ENCODE measurements around the gene CNRIP1. TPM values are rescaled to one million over a fixed set of nuclear protein-coding genes. Genes with fewer than 3 reads are reported as not detected.

The CNRIP1 gene
- total RNA-seq, 2 experiments from 2014 or later: not detected

DNA sequence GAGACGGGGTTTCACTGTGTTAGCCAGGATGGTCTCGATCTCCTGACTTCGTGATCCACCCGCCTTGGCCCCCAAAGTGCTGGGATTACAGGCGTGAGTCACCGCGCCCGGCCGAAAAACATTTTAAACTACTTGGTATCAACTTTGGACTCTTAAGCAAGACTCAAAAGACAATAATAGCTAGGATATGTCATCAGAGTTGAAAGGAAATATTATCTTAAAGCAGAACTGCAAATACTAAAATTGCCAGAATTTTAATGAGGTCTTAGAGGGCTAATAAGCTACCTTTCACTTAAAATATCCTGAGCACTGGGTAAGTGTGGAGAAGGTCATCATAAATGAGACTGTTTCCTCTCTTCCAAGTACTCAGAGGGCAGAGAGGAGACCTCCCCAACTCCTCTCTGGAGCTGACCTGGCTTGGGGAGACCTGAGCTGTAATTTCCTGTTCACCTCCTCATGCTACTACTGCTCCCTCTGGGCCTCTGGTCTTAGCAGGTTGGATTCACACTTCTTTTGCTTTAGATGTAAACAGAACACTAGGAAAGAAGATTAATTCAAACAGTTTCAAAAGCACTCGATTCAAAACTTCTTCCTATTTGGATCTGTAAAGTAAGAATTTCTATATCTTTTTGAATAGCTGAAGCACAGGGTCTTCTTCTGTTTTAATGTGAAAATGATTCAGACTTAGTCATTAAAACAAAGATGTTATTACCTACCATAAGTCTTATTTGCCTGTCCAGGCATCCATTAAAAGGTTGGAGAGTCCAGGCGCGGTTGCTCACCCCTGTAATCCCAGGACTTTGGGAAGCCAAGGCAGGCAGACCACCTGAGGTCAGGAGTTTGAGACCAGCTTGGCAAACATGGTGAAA, 16.5 kb downstream of the CNRIP1 start:
- POLR2A ChIA-PET: no interaction called here
- CTCF ChIA-PET (ENCODE audit: unreplicated experiment): no interaction called here
- no TSS peak for BruUV-seq (replicated peaks)

GRCh38 chr2:68302281-68302875, 17.4 kb downstream of the CNRIP1 start:
- ChIA-PET CTCF (ENCODE audit: unreplicated experiment) (no interaction called here), POLR2A (interaction anchor here (0.6 kb wide), 1 partner anchor 10 kb away, joined by 3 read pairs; no protein-coding TSS in a partner anchor)
- Histone ChIP-seq H3K9me3 (ENCODE audit: low read length) (no peaks in the 10 kb centered on the region), H3K4me1 (ENCODE audit: insufficient read depth, low read length, poor library complexity, severe bottlenecking) (no peaks in the 10 kb centered on the region), H4K20me1 (ENCODE audit: insufficient read depth, low read length) (no peaks in the 10 kb centered on the region), H3K4me2 (ENCODE audit: low read length) (no peak overlapping the region), H3K4me3 (ENCODE audit: low read depth, low read length, poor library complexity, severe bottlenecking) (no peak overlapping the region), H3K27ac (ENCODE audit: low read depth, low read length, poor library complexity, severe bottlenecking) (no peak overlapping the region), H2AFZ (ENCODE audit: low read length) (no peak overlapping the region), H3K9me2 (ENCODE audit: insufficient read depth, low read length) (no peaks in the 10 kb centered on the region), H3K36me3 (ENCODE audit: insufficient read depth, low read length) (no peaks in the 10 kb centered on the region), H3K79me2 (ENCODE audit: insufficient read depth, low read depth, low read length) (no peaks in the 10 kb centered on the region)
- intact Hi-C loops (cut with micrococcal nuclease; ENCODE audit: unreplicated experiment): no loop called here
- DNase-seq (ENCODE audit: low spot score): no peak
- no TSS peak for BruUV-seq (replicated peaks)
- no peak for TF ChIP-seq EZH2phosphoT487 (IDR thresholded peaks at IDR 0.05; ENCODE audit: borderline replicate concordance, low read depth, low read length)
- no peak for TF ChIP-seq CTCF (conservative IDR thresholded peaks at IDR 0.05; ENCODE audit: low read length)

More for the DNA sequence above, 16.5 kb downstream of the CNRIP1 start:
- H3K4me2 ChIP-seq (ENCODE audit: low read length): no peak overlapping the region
- no peaks in the 10 kb centered on the region for H3K79me2 ChIP-seq (ENCODE audit: insufficient read depth, low read depth, low read length)
- no peak overlapping the region for H3K27ac ChIP-seq (ENCODE audit: low read depth, low read length, poor library complexity, severe bottlenecking)
- H3K9me2 ChIP-seq (ENCODE audit: insufficient read depth, low read length): no peaks in the 10 kb centered on the region
- no peaks in the 10 kb centered on the region for H3K9me3 ChIP-seq (ENCODE audit: low read length)
- intact Hi-C loops (cut with micrococcal nuclease; ENCODE audit: unreplicated experiment): no loop called here
- H3K4me3 ChIP-seq (ENCODE audit: low read depth, low read length, poor library complexity, severe bottlenecking): no peak overlapping the region
- TF ChIP-seq EZH2phosphoT487 (IDR thresholded peaks at IDR 0.05; ENCODE audit: borderline replicate concordance, low read depth, low read length): no peak
- no peak for TF ChIP-seq CTCF (conservative IDR thresholded peaks at IDR 0.05; ENCODE audit: low read length)
- H2AFZ ChIP-seq (ENCODE audit: low read length): no peak overlapping the region
- DNase-seq (ENCODE audit: low spot score): no peak
- no peaks in the 10 kb centered on the region for H3K4me1 ChIP-seq (ENCODE audit: insufficient read depth, low read length, poor library complexity, severe bottlenecking)
- H3K36me3 ChIP-seq (ENCODE audit: insufficient read depth, low read length): no peaks in the 10 kb centered on the region
- no peaks in the 10 kb centered on the region for H4K20me1 ChIP-seq (ENCODE audit: insufficient read depth, low read length)

All from OCI-LY7 (cell line).